Kidney epithelial cell (primary cell): ENCODE measurements around the gene CDYL. TPM values are rescaled to one million over a fixed set of nuclear protein-coding genes. Genes with fewer than 3 reads are reported as not detected.

ENCODE experiments used
- DNase-seq: peaks from one replicate; pipeline ENCODE4 v3.0.0-alpha.2; 2010; ENCODE audit warnings: low read depth
- H3K27me3 ChIP-seq: 2 replicates; pipeline ENCODE4 v1.6.0; 2011; ENCODE audit warnings: low read length; ENCODE audit not compliant: control insufficient read depth, insufficient read depth
- H3K36me3 ChIP-seq: 2 replicates; pipeline ENCODE4 v1.5.1; 2011; ENCODE audit warnings: low read length; ENCODE audit not compliant: control insufficient read depth, insufficient read depth
- H3K4me3 ChIP-seq: 2 replicates; pipeline ENCODE4 v1.5.1; 2011; ENCODE audit warnings: low read depth, mild to moderate bottlenecking, control low read depth, low read length
- total RNA-seq: library from RNA; depleted of rRNA; stranded (reverse); fragments of >200 nt; gene quantifications from 2 replicates; pipeline ENCODE4 v1.2.3, GENCODE V29; 2015
- TF ChIP-seq, protein P1 (sequence below): IDR thresholded peaks from 2 replicates; pipeline ENCODE4 v1.5.1; 2011; ENCODE audit warnings: mild to moderate bottlenecking, moderate library complexity, low read length, control low read depth, inconsistent platforms; ENCODE audit not compliant: insufficient read depth, poor library complexity, severe bottlenecking

CDYL gene
- total RNA-seq, 1 donor from 2014 or later: 46.7 TPM

DNA sequence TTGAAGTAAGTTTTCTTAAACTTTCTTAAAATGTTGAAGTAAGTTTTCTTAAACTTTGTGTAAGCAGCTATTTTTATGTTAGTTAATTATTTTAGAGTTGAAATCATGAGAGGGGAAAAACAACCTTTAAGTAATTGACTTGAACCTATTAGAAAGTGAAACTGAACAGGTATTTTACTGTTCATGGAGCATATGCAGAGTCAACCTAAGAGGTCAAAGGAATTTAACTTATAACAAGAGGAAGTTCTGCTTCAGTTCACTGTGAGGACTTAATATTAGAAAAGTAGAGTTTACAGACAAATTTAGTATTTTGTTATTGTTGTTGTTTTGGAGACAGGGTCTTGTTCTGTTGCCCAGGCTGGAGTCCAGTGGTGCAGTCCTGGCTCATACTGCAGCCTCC lies 38.0 kb downstream of the CDYL start:
- Histone ChIP-seq H3K36me3 (no peaks in the 10 kb centered on the region), H3K4me3 (no peak overlapping the region), H3K27me3 (no peaks in the 10 kb centered on the region)
- TF ChIP-seq, protein P1, sequence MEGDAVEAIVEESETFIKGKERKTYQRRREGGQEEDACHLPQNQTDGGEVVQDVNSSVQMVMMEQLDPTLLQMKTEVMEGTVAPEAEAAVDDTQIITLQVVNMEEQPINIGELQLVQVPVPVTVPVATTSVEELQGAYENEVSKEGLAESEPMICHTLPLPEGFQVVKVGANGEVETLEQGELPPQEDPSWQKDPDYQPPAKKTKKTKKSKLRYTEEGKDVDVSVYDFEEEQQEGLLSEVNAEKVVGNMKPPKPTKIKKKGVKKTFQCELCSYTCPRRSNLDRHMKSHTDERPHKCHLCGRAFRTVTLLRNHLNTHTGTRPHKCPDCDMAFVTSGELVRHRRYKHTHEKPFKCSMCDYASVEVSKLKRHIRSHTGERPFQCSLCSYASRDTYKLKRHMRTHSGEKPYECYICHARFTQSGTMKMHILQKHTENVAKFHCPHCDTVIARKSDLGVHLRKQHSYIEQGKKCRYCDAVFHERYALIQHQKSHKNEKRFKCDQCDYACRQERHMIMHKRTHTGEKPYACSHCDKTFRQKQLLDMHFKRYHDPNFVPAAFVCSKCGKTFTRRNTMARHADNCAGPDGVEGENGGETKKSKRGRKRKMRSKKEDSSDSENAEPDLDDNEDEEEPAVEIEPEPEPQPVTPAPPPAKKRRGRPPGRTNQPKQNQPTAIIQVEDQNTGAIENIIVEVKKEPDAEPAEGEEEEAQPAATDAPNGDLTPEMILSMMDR: no peak
- no peak for DNase-seq

DNA sequence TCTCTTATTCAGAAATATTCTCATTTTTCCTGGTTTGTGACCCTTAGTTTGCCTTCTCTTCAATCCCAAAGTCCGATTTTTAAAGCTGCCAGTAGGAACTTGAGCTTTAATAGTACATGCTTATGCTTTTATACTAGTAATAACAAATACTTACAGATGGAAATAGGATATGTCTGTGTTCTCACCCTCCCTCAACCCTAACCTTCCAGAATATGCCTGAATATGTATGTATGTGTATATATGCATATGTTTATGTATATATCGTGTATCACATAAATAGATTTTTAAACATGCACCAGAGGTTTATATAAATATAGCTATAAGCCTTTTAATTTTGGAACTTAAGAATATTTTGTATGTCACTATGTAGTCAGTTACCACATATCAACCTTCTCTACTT lies 38.8 kb downstream of the CDYL start:
- TF ChIP-seq, protein P1: no peak
- no peak for DNase-seq
- no peaks in the 10 kb centered on the region for H3K36me3 ChIP-seq
- H3K4me3 ChIP-seq: no peak overlapping the region
- H3K27me3 ChIP-seq: no peaks in the 10 kb centered on the region

DNA sequence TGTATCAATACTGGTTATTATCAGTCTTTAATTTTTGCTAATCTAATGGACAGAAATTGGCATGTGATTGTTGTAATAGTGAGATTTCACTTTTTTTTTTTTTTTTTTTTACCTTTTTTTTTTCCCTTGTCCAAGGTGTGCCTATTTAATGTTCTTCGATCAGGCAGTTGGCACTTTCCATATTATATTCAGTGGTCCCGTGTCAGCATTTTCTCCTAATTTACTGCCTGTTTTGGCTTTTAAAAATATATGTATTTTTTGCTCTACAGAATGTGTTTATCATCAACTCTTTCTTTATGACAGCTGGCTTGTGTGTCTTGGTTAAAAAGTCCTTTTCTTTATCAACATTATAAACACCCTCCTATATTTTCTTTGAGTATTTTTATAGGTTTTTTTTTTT lies 39.4 kb downstream of the CDYL start:
- TF ChIP-seq, protein P1: no peak
- DNase-seq: no peak
- no peaks in the 10 kb centered on the region for H3K36me3 ChIP-seq
- H3K27me3 ChIP-seq: no peaks in the 10 kb centered on the region
- H3K4me3 ChIP-seq: no peak overlapping the region

DNA sequence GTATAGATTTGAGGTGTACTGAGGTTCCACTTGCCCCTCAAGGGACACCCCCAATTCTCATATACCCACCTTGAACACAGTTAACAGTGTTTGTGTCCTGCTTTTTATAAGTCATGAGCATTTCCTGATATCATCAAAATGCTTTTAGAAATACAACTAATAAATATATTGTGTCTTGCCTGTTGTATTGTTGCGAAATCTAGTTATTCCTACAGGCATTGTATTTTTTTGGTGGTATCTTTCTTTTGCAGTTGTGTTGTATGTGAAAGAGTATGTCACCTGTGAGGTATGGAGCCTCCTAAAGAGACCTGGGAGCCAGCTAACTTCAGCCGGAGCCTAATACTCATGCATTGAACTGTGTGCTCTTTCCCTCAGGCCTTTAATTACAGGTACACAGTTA lies 40.7 kb downstream of the CDYL start:
- DNase-seq: no peak
- H3K27me3 ChIP-seq: no peaks in the 10 kb centered on the region
- TF ChIP-seq, protein P1: no peak
- H3K36me3 ChIP-seq: no peaks in the 10 kb centered on the region
- H3K4me3 ChIP-seq: no peak overlapping the region

DNA sequence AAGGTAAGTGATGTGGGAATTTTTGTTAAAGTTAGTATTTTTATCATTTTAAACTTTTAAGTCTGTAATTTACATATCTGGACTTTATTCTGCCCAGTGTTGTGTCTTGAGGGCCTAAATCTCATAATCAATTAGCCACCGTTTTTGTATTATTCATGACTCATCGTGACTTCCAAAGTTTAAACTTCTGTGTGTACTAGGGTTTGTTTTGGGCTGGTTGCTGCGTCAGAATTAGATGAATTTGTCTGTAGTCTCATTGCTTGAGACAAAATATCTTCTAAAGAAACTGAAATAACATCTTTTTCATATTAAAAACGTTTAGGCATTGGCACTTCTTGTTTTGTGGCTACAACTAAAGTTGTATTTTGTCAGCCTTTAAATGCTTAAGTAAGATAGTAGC lies 41.3 kb downstream of the CDYL start:
- TF ChIP-seq, protein P1: no peak
- no peaks in the 10 kb centered on the region for H3K27me3 ChIP-seq

DNA sequence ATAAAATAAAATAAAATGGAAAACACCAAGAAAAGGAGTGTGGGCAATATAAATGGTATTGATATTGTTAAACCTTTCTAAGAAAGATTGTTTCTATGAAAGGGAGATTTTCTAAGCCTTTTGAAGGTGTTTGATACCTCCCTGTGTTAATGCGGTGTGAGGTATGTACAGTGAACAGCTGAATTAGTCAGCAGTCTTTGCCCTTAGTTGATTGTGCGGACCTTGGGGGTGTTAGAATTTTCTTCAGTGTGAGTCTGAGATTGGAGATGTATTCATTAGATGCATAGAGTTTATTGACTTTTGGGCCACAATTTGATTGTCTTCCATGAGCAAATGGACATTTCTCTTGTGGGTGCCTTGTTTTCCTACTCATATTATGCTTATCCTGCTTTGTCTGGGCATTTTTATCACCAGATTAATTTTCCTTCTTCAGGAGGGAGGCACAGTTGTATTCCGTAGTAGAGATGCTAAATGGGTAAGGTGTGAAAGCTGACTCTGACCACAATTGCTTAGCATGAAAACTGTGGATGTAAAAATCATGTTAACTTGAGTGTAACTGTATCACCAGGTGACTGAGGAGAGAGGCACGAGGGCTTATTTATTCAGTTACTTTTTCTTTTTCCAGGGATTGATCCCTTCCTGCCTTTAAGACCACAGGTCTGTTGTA lies 42.2 kb downstream of the CDYL start:
- no peak for DNase-seq
- no peaks in the 10 kb centered on the region for H3K36me3 ChIP-seq

More for the DNA sequence above, 41.3 kb downstream of the CDYL start:
- no peak for DNase-seq
- no peak overlapping the region for H3K4me3 ChIP-seq
- no peaks in the 10 kb centered on the region for H3K36me3 ChIP-seq

More for the DNA sequence above, 42.2 kb downstream of the CDYL start:
- H3K27me3 ChIP-seq: no peaks in the 10 kb centered on the region
- TF ChIP-seq, protein P1: no peak
- H3K4me3 ChIP-seq: no peak overlapping the region
